HepG2 (cell line): ENCODE measurements around the gene PBX4.

Experiments used
- CBX2 ChIP-seq, 2 experiments: fragments of 200-600 bp in 1 of 2; sonication (generic); formaldehyde crosslinking in 1 of 2; IDR thresholded peaks; 2 replicates each; pipeline versions ENCODE4 v1.7.0 to v1.8.1; 2018 to 2022; ENCODE audit warnings: low read depth in 2 of 2, low read length in 1 of 2, mild to moderate bottlenecking in 1 of 2, missing genetic modification reagents in 1 of 2
- FOXA1 ChIP-seq, 2 experiments: fragments of 450-650 bp in 1 of 2; sonication (generic) in 1 of 2; formaldehyde crosslinking in 1 of 2; IDR thresholded peaks; 2 replicates each; pipeline versions ENCODE4 v1.4.0 to v1.6.1; 2016 to 2020; ENCODE audit warnings: missing genetic modification reagents in 1 of 2
- JUNB ChIP-seq: sonication (generic); formaldehyde crosslinking; IDR thresholded peaks from 2 replicates; pipeline ENCODE4 v1.8.0; 2022; ENCODE audit warnings: missing genetic modification reagents, mild to moderate bottlenecking, borderline replicate concordance
- KMT2A ChIP-seq: sonication (generic); formaldehyde crosslinking; IDR thresholded peaks from 2 replicates; pipeline ENCODE4 v1.4.0; 2020; ENCODE audit warnings: missing genetic modification reagents
- KMT2B ChIP-seq: IDR thresholded peaks from 2 replicates; pipeline ENCODE4 v1.6.1; 2016; ENCODE audit warnings: missing genetic modification reagents, missing compliant biosample characterization
- POLR2A ChIP-seq, 2 experiments: IDR thresholded peaks; 2 replicates each; pipeline ENCODE4 v1.6.1; 2011; ENCODE audit warnings: low read depth in 2 of 2, low read length in 2 of 2, mild to moderate bottlenecking in 1 of 2, moderate library complexity in 1 of 2; ENCODE audit not compliant: insufficient read depth in 1 of 2
- SMARCC2 ChIP-seq: fragments of 450-650 bp; IDR thresholded peaks from 2 replicates; pipeline ENCODE4 v1.6.1; 2017; ENCODE audit warnings: antibody characterized with exemption, mild to moderate bottlenecking

GRCh38 chr19:19652482-19653295 lies 34.2 kb upstream of the PBX4 start:
- no peak for TF ChIP-seq FOXA1 (IDR thresholded peaks at IDR 0.05)
- TF ChIP-seq FOXA1 (CRISPR knock-in tag; IDR thresholded peaks at IDR 0.05), result no peak
- no peak for TF ChIP-seq SMARCC2
- TF ChIP-seq CBX2 (IDR thresholded peaks at IDR 0.05; ENCODE audit: low read depth, low read length), result no peak
- no peak for TF ChIP-seq CBX2 (CRISPR knock-in tag; IDR thresholded peaks at IDR 0.05; ENCODE audit: low read depth)
- no peak for TF ChIP-seq JUNB (CRISPR knock-in tag)
- TF ChIP-seq KMT2A (CRISPR knock-in tag), result no peak
- no peak for TF ChIP-seq POLR2A (IDR thresholded peaks at IDR 0.05; ENCODE audit: insufficient read depth in 1 of 2, low read depth in 2 of 2, low read length in 2 of 2)
- TF ChIP-seq KMT2B, result no peak
